ENCODE results near the gene COL25A1.

Gene COL25A1

DNA sequence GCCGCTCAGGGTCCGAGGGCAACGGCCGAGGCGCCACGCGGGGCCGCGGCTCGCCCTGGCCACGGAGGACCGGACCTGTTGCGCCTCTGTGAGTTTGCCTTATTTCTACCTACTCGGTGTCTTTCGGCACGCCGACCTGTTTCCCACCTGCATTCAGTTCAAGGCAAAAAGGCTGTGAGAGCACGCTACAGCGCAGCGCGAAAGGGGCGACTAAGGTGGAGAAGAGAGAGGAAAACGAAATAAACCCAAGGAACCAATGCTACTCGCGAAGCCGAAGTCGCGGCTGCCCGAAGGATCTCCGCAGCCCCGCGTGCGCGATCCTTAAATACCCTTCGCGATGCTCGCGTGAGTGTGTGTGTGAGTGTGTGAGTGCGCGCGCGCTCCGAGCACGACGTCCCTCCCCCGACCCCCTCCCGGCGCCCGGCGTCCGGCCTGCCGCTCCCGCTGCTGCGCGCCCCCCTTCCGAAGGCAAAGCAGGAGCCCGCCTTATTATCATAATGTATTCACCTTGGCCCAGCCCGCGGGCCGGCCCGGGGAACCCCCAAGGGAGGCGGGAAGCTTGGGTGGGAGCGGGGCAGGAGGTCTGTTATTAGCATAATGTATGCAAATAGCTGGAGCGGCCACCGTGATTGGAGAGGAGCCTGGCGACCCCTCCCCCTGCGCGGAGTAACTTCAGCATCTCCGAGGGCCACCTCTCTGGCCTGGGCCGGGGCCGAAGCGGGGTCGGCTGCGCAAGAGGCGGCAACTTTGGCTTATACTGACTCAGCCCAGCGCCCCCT lies at the start of gene COL25A1:
Gene COL25A1, minus strand, starts transcription at position 298 of the 779 bp plus-strand sequence.
- peak; percentile 62 for DNase-seq

DNA sequence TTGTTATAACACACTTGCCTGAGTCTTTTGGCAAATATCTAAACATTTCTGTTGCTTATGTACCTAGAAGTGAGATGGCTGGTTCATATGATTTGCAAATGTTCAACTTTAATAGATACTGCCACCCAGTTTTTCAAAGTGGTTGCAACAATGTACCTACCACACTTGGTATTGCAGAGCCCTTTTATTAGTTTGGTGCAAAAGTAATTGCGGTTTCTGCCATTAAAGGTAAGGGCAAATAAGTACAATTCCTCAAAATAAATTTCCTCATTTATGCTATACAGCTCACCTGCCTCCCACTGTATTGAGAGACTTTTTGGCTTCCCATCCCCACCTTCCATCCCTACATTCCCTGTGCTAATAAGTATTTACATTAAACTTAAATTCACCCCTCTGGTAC lies 47.7 kb upstream of the COL25A1 start:
- DNase-seq, result no peak

DNA sequence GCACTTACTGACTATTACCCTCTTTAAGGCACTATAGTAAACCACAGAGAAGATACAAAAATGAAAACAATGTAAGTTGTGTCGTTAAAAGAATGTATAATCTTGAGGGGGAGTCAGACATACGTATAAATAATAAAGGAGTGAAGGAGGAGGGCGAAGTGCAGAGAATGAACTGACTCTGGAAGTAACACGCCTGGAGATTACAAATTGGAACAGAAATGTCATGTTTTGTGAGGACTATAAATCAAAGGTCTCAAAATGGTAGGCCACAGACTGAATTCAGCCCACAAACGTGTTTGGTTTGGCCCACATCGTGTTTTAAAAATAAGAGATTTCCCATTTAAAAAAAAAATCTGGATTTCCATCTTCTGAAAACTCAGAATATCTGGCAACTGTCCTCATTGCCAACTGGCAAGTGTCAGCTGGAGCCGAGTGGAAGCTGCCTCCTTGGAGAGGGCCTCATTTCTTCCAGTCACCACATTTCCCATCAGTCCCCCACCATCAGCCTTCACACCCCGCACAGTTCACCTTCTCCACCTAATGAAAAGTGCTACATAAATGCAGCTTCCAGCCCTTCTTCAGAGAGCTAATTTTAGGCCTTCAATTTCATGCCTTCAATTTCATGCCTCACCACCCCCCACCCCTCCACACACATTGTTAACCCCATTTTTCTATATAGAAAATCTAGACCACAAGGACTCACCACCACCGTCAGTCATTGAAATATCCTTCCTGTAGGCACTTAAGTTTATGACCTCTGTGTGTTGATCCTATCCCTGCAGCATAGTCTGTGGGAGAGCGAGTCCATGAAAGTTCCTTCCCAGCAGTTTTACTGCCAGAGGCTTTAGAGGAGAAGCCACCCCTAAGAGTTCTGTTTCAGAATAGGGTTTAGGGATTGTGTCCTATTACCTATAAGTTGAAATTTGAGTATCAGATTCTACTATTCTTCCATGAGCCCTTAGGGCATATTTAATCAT lies 32.0 kb upstream of the COL25A1 start:
- no peak for DNase-seq

DNA sequence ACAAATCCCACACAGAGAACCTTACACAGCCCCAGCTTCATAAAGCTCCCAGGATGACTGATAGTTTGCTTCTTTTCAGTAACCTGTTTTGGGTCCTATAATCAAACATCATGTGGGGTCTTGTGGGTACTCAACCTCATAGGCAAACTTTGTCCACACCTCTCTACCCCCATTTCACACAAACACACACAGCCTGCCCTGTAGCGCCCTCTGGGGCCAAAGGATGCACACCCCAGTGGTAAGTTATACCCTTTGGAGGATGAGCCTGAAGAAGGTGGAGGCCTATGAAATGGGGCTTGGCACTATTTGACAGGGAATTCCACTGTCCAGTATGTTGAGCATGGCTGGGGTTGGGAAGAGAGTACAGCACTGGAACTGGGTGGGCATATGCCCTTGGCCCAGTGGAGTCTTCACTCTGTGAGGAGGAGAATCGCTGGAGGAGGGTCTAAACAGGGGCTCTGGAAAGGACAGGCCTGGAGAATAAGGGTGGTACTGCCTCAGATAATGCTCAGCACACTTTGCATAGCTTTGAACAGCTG lies 30.5 kb upstream of the COL25A1 start:
- peak; percentile 33 for DNase-seq

DNA sequence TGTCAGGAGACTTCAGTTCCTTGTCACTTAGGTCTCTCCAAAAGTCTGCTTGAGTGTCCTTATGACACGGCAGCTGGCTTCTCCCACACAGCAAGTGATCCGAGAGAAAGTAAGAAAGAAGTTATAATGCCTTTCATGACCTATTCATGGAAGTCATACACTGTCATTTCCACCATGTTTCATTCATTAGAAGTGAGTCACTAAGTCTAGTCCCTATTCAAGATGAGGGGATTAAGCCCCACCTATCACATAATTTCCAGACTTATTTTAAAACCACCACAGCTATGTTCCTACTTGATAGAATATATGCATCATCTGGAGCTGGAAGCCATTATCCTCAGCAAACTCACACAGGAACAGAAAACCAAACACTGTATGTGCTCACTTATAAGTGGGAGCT lies 25.2 kb upstream of the COL25A1 start:
- DNase-seq, result no peak

DNA sequence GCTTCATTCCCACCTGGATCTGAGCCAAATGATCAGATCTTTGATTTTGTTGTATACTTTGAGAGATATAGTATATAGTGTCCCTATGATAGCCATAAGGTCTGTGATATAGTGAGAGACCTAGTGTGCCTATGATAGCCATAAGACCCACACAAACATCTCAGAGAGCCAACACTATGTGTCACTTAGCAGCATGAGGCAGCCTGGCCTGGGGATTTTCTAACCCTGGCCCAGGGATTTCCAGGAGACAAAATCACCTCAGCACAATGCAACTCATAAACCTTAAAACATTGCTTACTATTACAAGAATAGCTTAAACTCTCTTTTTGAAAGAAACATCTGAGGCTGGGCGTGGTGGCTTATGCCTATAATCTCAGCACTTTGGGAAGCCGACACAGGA lies 23.2 kb upstream of the COL25A1 start:
- no peak for DNase-seq

DNA sequence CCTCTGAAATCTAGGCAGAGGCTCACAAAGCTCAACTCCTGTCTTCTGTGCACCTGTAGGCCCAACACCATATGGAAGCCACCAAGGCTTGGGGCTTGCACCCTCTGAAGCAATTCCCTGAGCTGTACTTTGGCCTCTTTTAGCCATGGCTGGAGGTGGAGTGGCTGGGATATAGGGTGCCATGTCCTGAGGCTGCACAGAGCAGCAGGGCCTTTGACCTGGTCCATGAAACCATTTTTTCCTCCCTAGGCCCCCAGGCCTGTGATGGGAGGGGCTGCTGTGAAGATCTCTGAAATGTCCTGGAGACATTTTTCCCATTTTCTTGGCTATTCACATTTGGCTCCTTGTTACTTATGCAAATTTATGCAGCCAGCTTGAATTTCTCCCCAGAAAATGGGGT lies 20.9 kb upstream of the COL25A1 start:
- DNase-seq, result no peak

DNA sequence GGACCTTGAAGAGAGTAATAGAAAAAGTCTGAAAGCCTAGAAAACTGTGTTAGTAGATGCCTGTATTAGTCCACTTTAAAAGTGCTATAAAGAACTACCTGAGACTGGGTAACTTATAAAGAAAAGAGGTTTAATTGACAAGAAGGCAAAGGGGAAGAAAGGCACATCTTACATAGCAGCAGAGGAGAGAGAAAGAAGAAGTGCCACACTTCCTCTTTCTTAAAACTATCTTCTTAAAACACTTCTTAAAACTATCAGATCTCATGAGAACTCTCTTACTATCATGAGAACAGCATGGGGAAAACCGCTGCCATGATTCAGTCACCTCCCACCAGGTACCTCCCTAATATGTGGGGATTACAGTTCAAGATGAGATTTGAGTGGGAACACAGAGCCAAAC lies 18.8 kb upstream of the COL25A1 start:
- no peak for DNase-seq

DNA sequence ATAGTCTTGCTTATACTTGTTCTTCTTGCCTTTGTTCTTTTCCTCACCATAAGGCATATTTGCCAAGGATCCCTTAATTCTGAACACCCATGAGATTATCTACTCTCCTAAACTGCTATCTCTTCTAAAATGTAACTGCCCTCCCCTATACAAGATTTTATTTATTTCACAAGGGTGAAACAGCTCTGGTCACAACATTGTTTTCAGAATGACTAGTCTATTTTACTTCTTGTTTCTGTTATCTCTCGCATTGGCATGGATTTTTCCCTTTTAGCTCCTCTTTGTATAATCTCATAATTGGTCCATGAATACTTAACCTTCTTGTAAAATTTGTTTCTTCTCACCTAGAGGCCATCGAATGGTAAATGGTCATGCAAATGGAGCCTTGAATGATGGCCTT lies 17.2 kb upstream of the COL25A1 start:
- DNase-seq, result no peak

DNA sequence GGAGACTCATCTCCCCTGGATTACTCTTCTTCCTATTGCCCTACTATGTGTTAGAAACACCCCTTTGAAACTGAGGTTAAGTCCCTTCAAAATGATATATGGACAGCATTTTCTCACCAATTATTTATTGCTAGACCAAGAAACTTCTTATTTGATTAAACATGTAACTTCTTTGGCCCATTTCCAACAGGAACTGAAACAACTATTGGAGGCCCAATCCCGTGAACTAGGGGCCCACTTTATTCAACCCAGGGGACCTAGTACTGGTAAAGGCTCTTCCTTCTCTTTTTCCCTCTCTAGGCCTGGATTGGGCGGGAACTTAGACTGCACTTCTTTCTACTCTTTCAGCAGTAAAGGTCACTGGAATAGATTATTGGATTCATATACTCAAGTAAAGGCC lies 16.7 kb upstream of the COL25A1 start:
- DNase-seq, result no peak

DNA sequence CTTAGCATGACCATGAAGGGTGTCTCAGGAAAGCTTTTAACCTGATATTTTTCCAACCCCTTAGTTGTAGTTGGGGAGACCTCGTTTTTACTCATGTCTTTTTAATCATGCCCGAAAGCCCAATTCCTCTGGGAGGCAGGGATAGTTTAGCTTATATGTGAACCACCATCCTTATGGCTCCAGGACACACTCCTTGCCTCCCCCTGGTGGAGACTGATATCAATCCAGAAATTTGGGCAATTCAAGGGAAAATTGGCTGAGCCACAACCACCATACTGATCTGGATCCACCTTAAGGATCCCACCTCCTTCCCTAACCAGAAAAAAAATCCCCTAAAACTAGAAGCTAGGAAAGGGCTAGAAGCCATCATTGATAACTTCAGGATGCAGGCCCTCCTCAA lies 13.4 kb upstream of the COL25A1 start:
- DNase-seq, result no peak

DNA sequence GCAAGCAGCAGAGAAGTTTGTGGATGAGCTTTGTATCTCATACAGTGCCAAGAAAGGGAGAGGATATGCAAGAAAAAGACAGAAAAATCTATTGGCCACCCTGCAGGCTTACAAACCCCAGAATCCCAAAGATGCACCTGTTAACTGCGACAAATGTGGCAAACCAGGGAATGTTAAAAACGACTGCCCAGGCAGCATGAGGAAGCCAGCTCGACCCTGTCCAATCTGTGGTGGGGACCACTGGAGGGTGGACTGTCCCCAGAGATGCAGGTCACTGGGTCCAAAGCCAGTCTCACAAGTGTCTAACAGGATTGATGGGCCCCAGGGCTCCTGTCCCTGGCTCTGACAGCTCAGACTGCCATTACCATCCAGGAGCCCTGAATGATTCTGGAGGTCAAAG lies 12.9 kb upstream of the COL25A1 start:
- no peak for DNase-seq

DNA sequence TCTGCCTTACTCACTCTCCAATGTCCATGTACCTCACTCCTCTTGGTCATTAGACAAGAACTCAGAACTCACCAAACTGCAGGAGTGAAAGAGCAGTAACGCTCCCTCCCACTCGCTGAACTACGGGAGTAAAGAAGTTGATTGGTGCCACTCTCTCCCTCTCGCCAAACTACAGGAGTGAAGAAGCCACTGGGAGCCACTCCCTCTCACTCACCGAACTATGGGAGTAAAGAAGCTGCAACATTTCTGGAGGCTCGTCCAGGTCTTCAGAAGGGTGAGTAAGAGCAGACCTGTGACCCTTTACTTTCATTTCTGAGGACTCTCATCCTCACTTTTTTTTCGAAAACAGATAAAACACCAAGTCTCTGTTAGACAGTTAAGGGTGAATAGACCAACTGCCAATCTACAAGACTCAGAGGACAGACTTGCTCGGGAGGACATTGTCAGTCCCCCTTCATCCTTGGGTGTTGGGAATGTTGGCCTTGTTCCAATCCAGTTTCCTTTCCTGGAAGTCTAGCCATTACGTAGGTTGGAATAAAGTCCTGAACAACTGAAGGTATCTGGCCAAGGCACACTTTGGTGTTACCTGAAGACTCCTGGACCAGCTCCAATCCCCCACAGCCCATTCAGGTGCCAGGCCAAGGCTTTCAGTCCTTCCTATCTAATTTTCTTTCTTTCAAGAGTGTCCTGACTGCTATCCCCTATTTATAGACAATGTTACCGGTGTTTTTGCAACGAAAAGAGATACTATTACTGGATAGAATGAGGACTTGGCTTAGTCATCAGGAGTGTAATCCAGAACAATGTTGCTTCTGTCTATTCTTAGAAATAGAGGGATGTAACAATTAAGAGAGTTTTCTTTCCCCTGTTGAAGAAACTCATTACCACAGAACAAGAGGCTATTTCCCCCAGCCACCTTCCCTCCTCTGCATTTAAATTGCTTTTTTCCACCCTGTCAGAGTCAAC lies 11.0 kb upstream of the COL25A1 start:
- DNase-seq, result no peak

DNA sequence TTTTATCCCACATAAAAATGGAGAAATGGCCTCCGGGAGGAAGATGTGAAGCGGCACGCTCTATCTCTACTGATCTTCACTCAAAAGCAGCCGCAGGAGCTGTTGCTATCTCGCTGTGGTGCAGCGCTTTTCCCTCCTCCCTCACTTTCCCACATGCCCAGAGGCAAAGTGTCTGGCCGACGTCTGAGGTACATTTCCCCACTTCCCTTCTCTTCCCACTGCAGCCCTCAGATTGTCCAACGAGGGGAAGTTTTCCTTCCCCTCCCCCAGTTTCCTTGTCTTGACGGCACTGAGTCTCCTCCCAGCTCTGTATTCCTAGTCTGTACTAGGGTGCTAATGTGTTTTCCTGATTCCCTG lies 660 bp upstream of the COL25A1 start:
- DNase-seq, result no peak

DNA sequence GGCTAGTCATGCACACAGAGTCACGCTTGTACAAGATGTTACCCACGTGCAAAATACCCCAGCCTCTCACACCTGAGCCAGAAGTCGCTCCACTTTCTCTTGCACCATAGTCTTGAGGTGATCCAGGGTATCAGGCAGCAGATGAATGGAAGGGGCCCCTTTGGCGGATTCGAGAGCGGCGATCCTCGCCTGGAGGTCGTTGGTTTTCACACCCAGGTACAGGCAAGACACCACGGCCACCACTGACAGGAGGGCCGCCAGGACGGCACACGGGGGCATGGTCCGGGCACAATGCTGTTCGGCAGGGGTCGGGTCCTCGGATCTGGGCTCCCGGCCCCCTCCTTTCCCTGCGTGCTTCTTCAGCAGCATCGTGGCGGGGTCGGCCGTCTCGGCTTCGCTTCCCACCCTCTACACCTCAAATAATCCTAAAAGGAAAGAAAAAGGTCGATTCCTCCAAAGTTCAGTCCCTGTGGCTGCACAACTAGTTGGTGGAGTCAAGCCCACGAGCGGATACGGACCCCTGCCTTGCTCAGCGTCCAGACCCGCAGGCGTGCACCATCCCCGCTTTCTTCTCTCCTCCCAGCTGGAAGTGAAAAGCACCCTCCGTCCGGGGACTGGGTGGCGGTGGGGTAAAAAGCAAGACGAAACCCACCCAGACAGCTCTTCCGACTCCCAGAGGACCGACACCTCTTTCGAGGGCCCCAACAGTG lies 652 bp downstream of the COL25A1 start:
- DNase-seq, result peak; percentile 8

DNA sequence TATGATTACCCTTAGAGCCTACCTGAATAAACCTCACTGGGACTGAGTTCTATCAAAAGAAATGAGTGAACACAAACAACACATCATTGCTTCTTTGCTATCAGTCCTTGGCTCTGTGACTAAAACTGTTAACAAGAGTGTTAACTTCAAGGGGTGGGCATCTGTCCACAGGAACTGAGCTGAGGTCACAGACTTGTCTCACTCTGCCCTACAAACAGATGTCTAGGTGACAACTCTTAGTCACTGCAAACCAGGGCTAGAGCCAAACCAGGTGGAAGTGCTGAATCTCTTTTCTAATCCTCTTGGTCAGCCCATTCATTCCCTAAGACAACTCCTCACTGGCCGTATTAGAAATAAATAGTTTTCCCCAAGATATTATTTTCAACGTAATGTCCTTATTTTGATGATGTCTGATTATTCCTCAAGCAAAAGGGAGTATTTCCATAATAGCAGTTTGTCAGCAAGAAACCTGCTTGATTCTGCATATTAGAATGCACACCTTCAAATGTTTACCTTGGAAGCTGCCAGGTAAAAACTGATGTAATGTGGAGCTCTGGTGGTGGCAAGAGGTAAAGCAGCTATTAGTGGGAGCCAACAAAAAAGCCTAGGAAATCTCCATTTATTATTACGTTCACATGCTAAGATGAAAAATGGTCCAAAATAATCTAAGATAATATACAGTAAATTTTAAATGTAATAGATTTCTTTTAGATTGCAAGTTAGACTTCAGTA lies 4.0 kb downstream of the COL25A1 start:
- DNase-seq, result no peak

DNA sequence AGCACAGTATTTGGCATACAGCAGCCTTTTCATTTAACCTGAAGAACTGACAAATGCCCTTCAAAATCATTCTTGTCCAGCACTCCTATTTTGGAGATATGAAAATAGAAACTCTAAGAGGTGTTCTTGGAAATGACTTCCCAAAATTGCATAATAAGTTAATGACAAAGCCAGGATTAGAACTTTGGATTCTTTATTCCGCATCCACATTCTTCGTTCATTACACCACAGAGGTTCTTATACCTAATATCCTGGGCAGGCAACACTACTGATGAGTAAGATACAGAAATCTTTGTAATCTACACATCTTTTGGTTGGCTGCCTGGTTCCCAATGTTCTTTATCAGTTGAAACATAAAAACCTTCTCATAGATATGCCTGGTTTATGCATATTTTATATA lies 5.9 kb downstream of the COL25A1 start:
- no peak for DNase-seq

DNA sequence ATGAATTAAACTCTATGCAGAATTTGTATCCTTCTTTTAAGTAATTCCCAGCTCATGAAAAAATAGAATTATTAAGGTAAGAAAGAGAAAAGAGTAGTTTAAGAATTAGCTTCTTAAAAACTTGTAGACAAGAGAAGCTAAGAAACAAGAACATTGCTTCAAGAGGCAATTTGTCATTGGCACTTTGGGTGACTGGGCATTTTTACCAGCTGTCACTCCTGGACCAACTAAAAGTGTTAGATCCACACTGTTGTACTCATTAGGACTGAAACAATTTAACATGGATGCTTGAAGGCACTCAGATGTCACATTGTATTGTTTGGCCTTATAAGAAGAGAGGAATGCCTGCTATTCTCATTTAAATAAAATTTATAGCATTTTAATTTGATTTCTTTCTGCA lies 7.4 kb downstream of the COL25A1 start:
- DNase-seq, result no peak

DNA sequence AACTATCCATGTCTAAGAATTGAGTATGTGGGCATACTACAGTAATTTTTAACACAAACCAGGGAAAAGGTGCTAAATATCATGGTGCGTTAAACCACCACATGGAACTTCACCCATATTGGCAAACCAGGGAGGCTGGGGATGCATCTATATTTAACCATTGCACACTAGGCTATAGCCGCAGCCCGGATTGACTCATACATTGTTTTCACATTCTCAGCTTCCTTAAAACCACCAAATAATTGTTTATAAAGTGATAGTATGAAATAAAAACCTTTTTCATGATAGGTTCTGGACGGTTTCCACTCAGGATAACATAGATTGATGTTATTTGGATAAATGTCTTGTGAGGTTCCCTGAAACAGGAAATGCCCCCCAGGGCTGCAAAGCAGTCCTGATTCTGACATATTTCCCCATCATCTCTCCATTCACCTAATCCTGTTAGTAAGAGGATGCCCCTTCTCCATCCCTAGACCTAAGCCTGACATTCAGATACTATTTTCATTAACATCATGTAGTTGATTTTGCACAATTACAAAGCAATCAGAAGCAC lies 7.9 kb downstream of the COL25A1 start:
- no peak for DNase-seq

DNA sequence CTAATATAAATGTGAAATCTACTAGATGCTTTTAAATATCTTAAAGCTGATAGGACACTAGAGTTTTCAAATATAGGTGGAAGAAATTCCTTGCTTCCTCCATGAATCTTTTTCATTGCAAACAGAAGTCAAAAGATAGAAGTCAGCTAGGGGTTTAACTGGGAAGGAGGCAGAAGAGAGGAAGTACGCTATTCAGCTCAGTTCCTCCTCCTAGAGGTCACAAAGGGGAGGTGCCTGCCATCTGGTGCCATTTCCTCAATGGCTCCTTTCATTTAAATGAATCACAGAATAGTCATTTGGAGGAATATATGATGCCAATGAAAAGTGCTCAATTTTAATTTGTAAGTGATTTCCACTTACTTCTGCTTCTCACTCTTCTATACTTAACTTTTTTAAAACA lies 8.5 kb downstream of the COL25A1 start:
- peak; percentile 41 for DNase-seq

DNA sequence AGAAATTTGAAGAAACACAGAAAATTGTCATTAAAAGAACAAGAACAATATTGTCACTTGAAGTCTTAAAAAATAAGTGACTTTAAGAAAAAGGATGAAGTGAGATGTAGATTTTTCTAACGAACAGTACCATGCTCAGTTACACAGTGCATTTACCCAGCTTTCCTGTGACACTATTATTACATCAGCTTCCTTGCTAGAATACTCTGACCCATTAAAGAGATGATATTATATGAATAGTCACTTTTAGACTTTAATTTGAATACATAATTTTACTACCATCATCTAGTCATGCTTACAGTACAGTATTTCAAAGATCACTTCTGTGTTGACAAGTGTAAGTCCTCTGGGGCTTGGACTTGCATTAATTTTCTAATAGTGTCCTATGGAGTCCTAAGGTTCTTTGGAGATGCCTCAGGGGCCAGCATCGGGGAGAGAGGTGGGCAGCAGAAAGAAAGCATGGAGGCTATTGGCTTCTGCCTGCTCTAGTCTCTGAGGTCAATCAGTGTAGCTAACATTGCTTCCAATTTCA lies 10.7 kb downstream of the COL25A1 start:
- DNase-seq, result no peak
